HepG2 (cell line): ENCODE results near the gene ITSN2. TPM values are rescaled to one million over a fixed set of nuclear protein-coding genes. Genes with fewer than 3 reads are reported as not detected.

Experiments
- ATAC-seq: fragments of 200-7000 bp; cut with Tn5 transposase; 3 replicates; pipeline ENCODE4 v1.9.1; 2020; ENCODE audit warnings: mild to moderate bottlenecking, moderate library complexity
- BruUV-seq: library from RNA; stranded (reverse); fragments of 400-500 nt; replicated peaks from 2 replicates; lab custom pipeline; 2021; lab: Mats Ljungman, UMichigan
- CTCF ChIA-PET: fragments of 300-600 bp; formaldehyde crosslinking; extraction: SDS; loops from one replicate; lab custom pipeline; 2021; ENCODE audit warnings: low total read pairs, inconsistent platforms, low intra/inter-chr PET ratio; lab: Yijun Ruan, JAX
- POLR2A ChIA-PET: fragments of 350-600 bp; sonication (Branson Sonifier 250); formaldehyde crosslinking; loops from one replicate; lab custom pipeline; 2020; ENCODE audit warnings: antibody characterized with exemption, inconsistent platforms; lab: Yijun Ruan, JAX
- DNase-seq: peaks from one replicate; pipeline ENCODE4 v3.0.0-alpha.2; 2015; ENCODE audit warnings: low spot score
- FAIRE-seq: peaks from 3 replicates; lab custom pipeline; 2011; peaks lifted over from hg19 to GRCh38; lab: Jason Lieb, UNC
- H2AFZ ChIP-seq: one replicate; pipeline ENCODE4 v1.6.1; 2011; ENCODE audit warnings: low read length, inconsistent platforms
- H3K27ac ChIP-seq: fragments of 300-600 bp; 3 replicates; pipeline ENCODE4 v1.8.0; 2011; ENCODE audit warnings: mixed run types, mild to moderate bottlenecking, mixed read lengths, low read length, inconsistent platforms; ENCODE audit not compliant: insufficient read depth; ENCODE audit errors: extremely low read length
- H3K27me3 ChIP-seq, 2 experiments: fragments of 200-600 bp in 1 of 2; 2 replicates in 1 of 2; 3 replicates in 1 of 2; pipeline versions ENCODE4 v1.6.0 to v1.8.0; 2011; ENCODE audit warnings: low read length in 2 of 2, mild to moderate bottlenecking in 2 of 2, moderate library complexity in 2 of 2, inconsistent platforms in 1 of 2; ENCODE audit not compliant: insufficient read depth in 2 of 2, control insufficient read depth in 1 of 2
- H3K36me3 ChIP-seq, 2 experiments: fragments of 200-600 bp in 1 of 2; replicated peaks in 1 of 2; 2 replicates in 1 of 2; 3 replicates in 1 of 2; pipeline versions ENCODE4 v1.5.1 to v1.8.0; 2011; ENCODE audit warnings: low read length in 2 of 2, inconsistent platforms in 1 of 2; ENCODE audit not compliant: insufficient read depth in 2 of 2, control insufficient read depth in 1 of 2
- H3K4me1 ChIP-seq: 2 replicates; pipeline ENCODE4 v1.5.1; 2012; ENCODE audit warnings: low read length, inconsistent platforms; ENCODE audit not compliant: insufficient read depth
- H3K4me2 ChIP-seq: 2 replicates; pipeline ENCODE4 v1.6.0; 2011; ENCODE audit warnings: low read depth, low read length, inconsistent platforms
- H3K4me3 ChIP-seq, 3 experiments: fragments of 200-600 bp in 1 of 3; sonication (generic), shearing (Covaris generic) in 1 of 3; replicated peaks in 1 of 3; 2 replicates each; pipeline ENCODE4 v1.5.1; 2011 to 2016; ENCODE audit warnings: low read length in 3 of 3, inconsistent platforms in 2 of 3, low read depth in 2 of 3, mild to moderate bottlenecking in 2 of 3, control low read depth in 1 of 3, mixed read lengths in 1 of 3; ENCODE audit not compliant: insufficient read depth in 1 of 3
- H3K79me2 ChIP-seq: one replicate; pipeline ENCODE4 v1.6.1; 2011; ENCODE audit warnings: low read length, inconsistent platforms; ENCODE audit not compliant: insufficient read depth
- H3K9ac ChIP-seq: 2 replicates; pipeline ENCODE4 v1.6.0; 2011; ENCODE audit warnings: mild to moderate bottlenecking, low read depth, low read length, inconsistent platforms; ENCODE audit not compliant: insufficient read depth
- H3K9me3 ChIP-seq: 2 replicates; pipeline ENCODE4 v1.5.1; 2012; ENCODE audit warnings: mild to moderate bottlenecking, low read length
- H4K20me1 ChIP-seq: 2 replicates; pipeline ENCODE4 v1.6.0; 2011; ENCODE audit warnings: inconsistent platforms, mild to moderate bottlenecking, low read length, moderate library complexity; ENCODE audit not compliant: insufficient read depth
- BRF2 ChIP-seq: sonication (generic); formaldehyde crosslinking; IDR thresholded peaks from 2 replicates; pipeline ENCODE4 v1.8.1; 2022; ENCODE audit warnings: mild to moderate bottlenecking, missing genetic modification reagents
- CCAR2 ChIP-seq: fragments of 200-400 bp; formaldehyde crosslinking; optimal IDR thresholded peaks from 2 replicates; pipeline ENCODE3; 2018; ENCODE audit warnings: low read depth, mild to moderate bottlenecking, low read length, moderate library complexity
- CREB1 ChIP-seq, 2 experiments: fragments of 450-650 bp in 1 of 2; IDR thresholded peaks; 2 replicates each; pipeline ENCODE4 v1.6.1; 2016 to 2017; ENCODE audit warnings: control low read depth in 1 of 2, mild to moderate bottlenecking in 1 of 2, missing compliant biosample characterization in 1 of 2, missing genetic modification characterization in 1 of 2
- ELF3 ChIP-seq: IDR thresholded peaks from 2 replicates; pipeline ENCODE4 v1.6.1; 2016; ENCODE audit warnings: missing genetic modification reagents, missing compliant biosample characterization
- FOXP1 ChIP-seq, 2 experiments: fragments of 450-650 bp in 1 of 2; IDR thresholded peaks; 2 replicates each; pipeline ENCODE4 v1.6.1; 2017 to 2018; ENCODE audit warnings: antibody characterized with exemption in 1 of 2
- GFI1 ChIP-seq: sonication (generic); formaldehyde crosslinking; IDR thresholded peaks from 2 replicates; pipeline ENCODE4 v1.5.0; 2020; ENCODE audit warnings: missing genetic modification reagents, mild to moderate bottlenecking, borderline replicate concordance
- HIC2 ChIP-seq: sonication (generic); formaldehyde crosslinking; IDR thresholded peaks from 2 replicates; pipeline ENCODE4 v1.9.0; 2022; ENCODE audit warnings: low read depth, missing genetic modification reagents
- JUNB ChIP-seq: sonication (generic); formaldehyde crosslinking; IDR thresholded peaks from 2 replicates; pipeline ENCODE4 v1.8.0; 2022; ENCODE audit warnings: missing genetic modification reagents, mild to moderate bottlenecking, borderline replicate concordance
- KAT8 ChIP-seq: IDR thresholded peaks from 2 replicates; pipeline ENCODE4 v1.6.1; 2016; ENCODE audit warnings: missing genetic modification reagents, missing compliant biosample characterization
- KLF16 ChIP-seq, 2 experiments: sonication (generic) in 1 of 2; formaldehyde crosslinking in 1 of 2; IDR thresholded peaks; 2 replicates each; pipeline versions ENCODE4 v1.6.1 to v1.8.0; 2016 to 2023; ENCODE audit warnings: missing genetic modification reagents in 2 of 2, missing compliant biosample characterization in 1 of 2
- MAF1 ChIP-seq: sonication (generic); formaldehyde crosslinking; IDR thresholded peaks from 2 replicates; pipeline ENCODE4 v1.5.0; 2020; ENCODE audit warnings: missing genetic modification reagents, borderline replicate concordance
- MTERF4 ChIP-seq: sonication (generic); formaldehyde crosslinking; IDR thresholded peaks from 2 replicates; pipeline ENCODE4 v1.8.0; 2023; ENCODE audit warnings: mild to moderate bottlenecking, missing genetic modification reagents
- PITX1 ChIP-seq: sonication (generic); formaldehyde crosslinking; IDR thresholded peaks from 2 replicates; pipeline ENCODE4 v1.5.1; 2020; ENCODE audit warnings: mild to moderate bottlenecking, missing genetic modification reagents
- RCOR2 ChIP-seq: IDR thresholded peaks from 2 replicates; pipeline ENCODE4 v1.6.1; 2016; ENCODE audit warnings: missing biosample characterization, missing genetic modification reagents
- SALL1 ChIP-seq: sonication (generic); formaldehyde crosslinking; IDR thresholded peaks from 2 replicates; pipeline ENCODE4 v1.8.0; 2022; ENCODE audit warnings: mild to moderate bottlenecking, missing genetic modification reagents
- SIN3B ChIP-seq: fragments of 150-350 bp; IDR thresholded peaks from 2 replicates; pipeline ENCODE4 v1.6.1; 2014; ENCODE audit warnings: low read length
- SP5 ChIP-seq: IDR thresholded peaks from 2 replicates; pipeline ENCODE4 v1.6.1; 2016; ENCODE audit warnings: low read depth, borderline replicate concordance
- SRF ChIP-seq: IDR thresholded peaks from 2 replicates; pipeline ENCODE4 v1.6.1; 2011; ENCODE audit warnings: mild to moderate bottlenecking, low read depth, low read length, moderate library complexity
- TEAD3 ChIP-seq: optimal IDR thresholded peaks from 2 replicates; pipeline ENCODE3; 2016; ENCODE audit warnings: borderline replicate concordance
- ZBTB25 ChIP-seq: IDR thresholded peaks from 2 replicates; pipeline ENCODE4 v1.6.1; 2018; ENCODE audit warnings: missing genetic modification reagents
- ZFP36L1 ChIP-seq: sonication (generic); formaldehyde crosslinking; IDR thresholded peaks from 2 replicates; pipeline ENCODE4 v1.8.0; 2022; ENCODE audit warnings: mild to moderate bottlenecking, missing genetic modification reagents, moderate library complexity
- ZKSCAN1 ChIP-seq: fragments of 150-350 bp; IDR thresholded peaks from 2 replicates; pipeline ENCODE4 v1.6.1; 2014; ENCODE audit warnings: low read length
- WGBS: methylation state at CpG from one replicate; pipeline ENCODE4 v1.1.6; 2017; ENCODE audit warnings: low lambda C conversion rate; 5-methylcytosine and 5-hydroxymethylcytosine counted together
- in situ Hi-C: cut with HindIII; loops from 2 replicates; pipeline ENCODE4 v1.10.0; 2017; ENCODE audit warnings: low pct_unique_long_range_greater_than_20kb; ENCODE audit not compliant: extremely low pct_ligation_motif_present
- intact Hi-C: fragments of 100-400 bp; cut with micrococcal nuclease; formaldehyde crosslinking; loops from one replicate; pipeline ENCODE4 v1.10.0; 2022; ENCODE audit not compliant: unreplicated experiment
- polyA plus RNA-seq, 8 experiments: library from polyadenylated mRNA; depleted of rRNA in 3 of 8; stranded (reverse) in 7 of 8; unstranded in 1 of 8; fragments of >200 nt; fragmentation: Illumina TruSeq in 4 of 8; extraction: Trizol in 4 of 8; gene quantifications; 2 replicates each; pipeline versions ENCODE4 v1.2.1 to v1.2.3, GENCODE V29; 2011 to 2016; ENCODE audit warnings: low read depth in 4 of 8, missing spikeins in 1 of 8, mixed read lengths in 1 of 8; ENCODE audit not compliant: insufficient read depth in 1 of 8
- total RNA-seq, 5 experiments: library from RNA; depleted of rRNA; stranded (reverse); fragments of >200 nt; fragmentation: Illumina TruSeq; extraction: Trizol; gene quantifications; 2 replicates each; pipeline ENCODE4 v1.2.3, GENCODE V29; 2016; ENCODE audit warnings: low read depth in 1 of 5

The ITSN2 gene
- total and polyA plus RNA-seq, 2 of the 13 experiments (the other 11 are each of a cell fraction or from before 2014, with no cell fraction given): 26.0 to 26.6 TPM

DNA sequence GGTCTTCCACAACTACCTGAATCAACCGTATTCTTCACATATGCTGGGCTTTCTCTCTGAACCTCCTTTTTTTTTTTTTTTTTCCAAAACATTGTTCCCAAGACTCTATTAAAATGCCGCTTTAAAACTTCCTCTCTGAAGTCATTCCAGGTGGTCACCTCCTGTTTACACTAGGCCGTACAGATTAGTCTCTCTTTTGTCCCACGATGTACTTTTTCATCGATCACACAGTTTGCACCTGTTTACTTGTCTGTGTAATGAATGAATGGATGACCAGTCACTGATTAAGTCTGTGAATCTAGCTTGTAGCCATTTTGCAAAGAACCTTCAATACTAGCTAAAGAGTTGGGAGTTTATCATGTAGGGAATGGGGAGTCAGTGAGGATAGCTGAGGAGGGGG, 202.2 kb downstream of the ITSN2 start:
- intact Hi-C loops (no loop called here), in situ Hi-C loops (no loop called here)
- Histone ChIP-seq H3K27ac (no peak overlapping the region), H3K4me3 (no peak overlapping the region), H3K9me3 (no peaks in the 10 kb centered on the region), H3K4me2 (peak overlapping the region; percentile 45; the same call in 1 of the 2 replicates), H3K27me3 (no peaks in the 10 kb centered on the region), H2AFZ (no peak overlapping the region), H4K20me1 (no peaks in the 10 kb centered on the region), H3K36me3 (no peaks in the 10 kb centered on the region), H3K79me2 (no peaks in the 10 kb centered on the region), H3K4me1 (peaks cover 35% of the 10 kb centered on the region), H3K9ac (no peak overlapping the region)
- WGBS: 5% methylated on average over 5 of the region's 5 CpGs
- BruUV-seq: no TSS peak
- ChIA-PET POLR2A (interaction anchor here (0.7 kb wide), 1 partner anchor 74 kb away, joined by 3 read pairs; the partner anchor contains the start of gene TP53I3), CTCF (no interaction called here)
- DNase-seq: peak; percentile 60
- peak; percentile 78 for ATAC-seq
- no peak for FAIRE-seq
- peak; percentile 61 for TF ChIP-seq ELF3 (CRISPR knock-in tag)
- TF ChIP-seq CCAR2: no peak
- peak; percentile 19; the same call in 1 of the 2 replicates for TF ChIP-seq GFI1 (CRISPR knock-in tag)
- TF ChIP-seq RCOR2 (CRISPR knock-in tag): peak; percentile 60; the same call in 1 of the 2 replicates
- TF ChIP-seq HIC2 (CRISPR knock-in tag): no peak
- TF ChIP-seq SALL1: peak; percentile 17; the same call in 1 of the 2 replicates
- TF ChIP-seq MTERF4 (CRISPR knock-in tag): no peak
- TF ChIP-seq BRF2 (CRISPR knock-in tag): no peak
- no peak for TF ChIP-seq SRF
- TF ChIP-seq TEAD3 (CRISPR knock-in tag): peak; percentile 45
- TF ChIP-seq PITX1 (CRISPR knock-in tag): peak; percentile 76; the same call in 1 of the 2 replicates
- no peak for TF ChIP-seq CREB1 (IDR thresholded peaks at IDR 0.05)
- TF ChIP-seq CREB1 (CRISPR knock-in tag; IDR thresholded peaks at IDR 0.05): peak; percentile 51
- no peak for TF ChIP-seq ZKSCAN1
- peak in 1 of 2 experiments; percentile 41; a peak in 1 of 4 replicates for TF ChIP-seq KLF16 (CRISPR knock-in tag; IDR thresholded peaks at IDR 0.05)
- TF ChIP-seq SP5 (CRISPR knock-in tag): peak; percentile 30; the same call in 1 of the 2 replicates
- no peak for TF ChIP-seq SIN3B
- TF ChIP-seq JUNB (CRISPR knock-in tag): peak; percentile 25; the same call in 1 of the 2 replicates
- no peak for TF ChIP-seq MAF1
- peak; percentile 51; the same call in 1 of the 2 replicates for TF ChIP-seq KAT8 (CRISPR knock-in tag)
- no peak for TF ChIP-seq FOXP1 (IDR thresholded peaks at IDR 0.05)
- peak; percentile 94 for TF ChIP-seq FOXP1 (CRISPR knock-in tag; IDR thresholded peaks at IDR 0.05)
- no peak for TF ChIP-seq ZFP36L1
- TF ChIP-seq ZBTB25 (CRISPR knock-in tag): no peak
